Stomach (tissue), 4 donors: Measurements from ENCODE around the gene CACNA1G.

Experiments
- EP300 ChIP-seq: sonication (generic); formaldehyde crosslinking; IDR thresholded peaks from one replicate; pipeline ENCODE4 v1.6.1; 2017; ENCODE audit warnings: antibody characterized with exemption
- POLR2A ChIP-seq, 4 donors: fragments of 450-650 bp; IDR thresholded peaks; one replicate each; pipeline ENCODE4 v1.6.1; 2016; ENCODE audit warnings: antibody characterized with exemption in 4 of 4, control low read depth in 2 of 4, mild to moderate bottlenecking in 1 of 4, moderate library complexity in 1 of 4
- POLR2AphosphoS5 ChIP-seq, 3 donors: sonication (generic); formaldehyde crosslinking; IDR thresholded peaks; one replicate each; pipeline ENCODE4 v1.6.1; 2016; ENCODE audit warnings: antibody characterized with exemption in 3 of 3

- TF ChIP-seq EP300 (no peak), POLR2AphosphoS5 (IDR thresholded peaks at IDR 0.05) (no peak), POLR2A (IDR thresholded peaks at IDR 0.05) (no peak)
These were observed 104.4 kb downstream of the CACNA1G start for GRCh38 chr17:50664788-50665458.
